ENCODE measurements around the gene RRP8.

- no peak for TF ChIP-seq CTCF (IDR thresholded peaks at IDR 0.05; ENCODE audit: poor library complexity, severe bottlenecking)
- TF ChIP-seq MXI1 (conservative IDR thresholded peaks at IDR 0.05; ENCODE audit: poor library complexity, severe bottlenecking), result no peak
Observed at GRCh38 chr11:6615046-6615445, 11.6 kb upstream of the RRP8 start.

Data from neural cell (in vitro differentiated cells).